ENCODE data around the gene GABRP. TPM values are rescaled to one million over a fixed set of nuclear protein-coding genes. Genes with fewer than 3 reads are reported as not detected.

The GABRP gene
- total RNA-seq, 2 donors from 2014 or later: 0.38 TPM; not detected in 1

DNA sequence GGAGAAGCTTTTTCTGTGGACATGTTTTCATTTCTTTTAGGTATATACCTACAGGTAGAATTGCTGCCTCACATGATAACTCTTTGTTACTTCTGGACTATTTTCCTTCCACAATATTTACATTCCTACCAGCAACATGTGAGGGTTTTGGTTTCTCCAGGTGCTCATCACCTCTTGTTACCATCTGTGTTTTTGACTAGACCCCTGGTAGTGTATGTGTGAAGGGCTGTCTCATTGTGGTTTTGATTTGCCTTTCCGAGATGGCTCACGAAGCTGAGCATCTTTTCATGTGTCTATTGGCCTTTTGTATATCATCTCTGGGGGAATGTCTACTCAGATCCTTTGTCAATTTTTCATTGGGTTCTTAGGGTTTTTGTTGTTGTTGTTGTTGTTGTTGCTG lies 61.1 kb downstream of the GABRP start:
- DNase-seq: no peak
- intact Hi-C loops (cut with DNase I): no loop called here
- no peak for ATAC-seq

DNA sequence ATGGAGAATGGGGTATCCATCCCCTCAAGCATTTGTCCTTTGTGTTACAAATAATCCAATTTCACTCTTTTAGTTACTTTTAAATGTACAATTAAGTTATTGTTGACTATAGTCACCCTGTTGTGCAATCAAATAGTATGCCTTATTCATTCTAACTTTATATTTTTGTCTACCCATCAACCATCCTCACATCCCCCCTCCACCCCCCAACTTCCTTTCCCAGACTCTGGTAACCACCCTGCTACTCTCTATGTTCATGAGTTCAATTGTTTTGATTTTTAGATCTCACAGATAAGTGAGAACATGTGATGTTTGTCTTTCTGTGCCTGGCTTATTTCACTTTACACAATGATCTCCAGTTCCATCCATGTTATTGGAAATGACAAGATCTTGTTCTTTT lies 62.9 kb downstream of the GABRP start:
- intact Hi-C loops (cut with DNase I): no loop called here
- DNase-seq (no peak), ATAC-seq (no peak)

DNA sequence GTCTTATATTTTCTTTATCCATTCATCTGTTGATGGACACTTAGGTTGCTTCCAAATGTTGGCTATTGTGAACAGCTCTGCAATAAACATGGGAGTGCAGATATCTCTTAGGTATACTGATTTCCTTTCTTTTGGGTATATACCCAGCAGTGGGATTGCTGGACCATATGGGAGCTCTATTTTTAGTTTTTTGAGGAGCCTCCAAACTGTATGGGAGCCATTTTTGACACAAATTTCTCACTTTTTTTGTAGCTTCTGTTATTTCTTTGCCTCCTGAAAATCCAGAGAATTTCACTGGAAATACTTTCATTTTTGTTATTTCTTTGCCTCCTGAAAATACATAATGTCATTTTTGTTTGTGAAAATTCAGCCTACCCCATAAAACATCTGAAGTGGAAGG lies 63.3 kb downstream of the GABRP start:
- ATAC-seq: no peak
- intact Hi-C loops (cut with DNase I): no loop called here
- no peak for DNase-seq

DNA sequence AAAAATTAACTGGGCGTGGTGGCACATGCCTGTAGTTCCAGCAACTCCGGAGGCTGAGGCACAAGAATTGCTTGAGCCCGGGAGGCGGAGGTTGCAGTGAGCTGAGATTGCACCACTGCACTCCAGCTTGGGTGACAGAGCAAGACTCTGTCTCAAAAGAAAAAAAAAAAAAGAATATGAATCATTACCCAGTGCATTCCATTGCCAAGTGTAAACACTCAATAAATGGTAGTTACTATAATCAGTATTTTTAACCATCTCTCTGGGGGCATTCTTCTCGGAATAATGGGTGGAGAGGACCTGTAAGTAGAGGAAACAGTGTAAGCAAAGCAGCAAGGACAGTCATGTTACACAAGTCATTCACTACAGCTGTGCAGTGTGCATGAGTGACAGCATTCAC lies 64.5 kb downstream of the GABRP start:
- no peak for ATAC-seq
- no peak for DNase-seq
- intact Hi-C loops (cut with DNase I): no loop called here

DNA sequence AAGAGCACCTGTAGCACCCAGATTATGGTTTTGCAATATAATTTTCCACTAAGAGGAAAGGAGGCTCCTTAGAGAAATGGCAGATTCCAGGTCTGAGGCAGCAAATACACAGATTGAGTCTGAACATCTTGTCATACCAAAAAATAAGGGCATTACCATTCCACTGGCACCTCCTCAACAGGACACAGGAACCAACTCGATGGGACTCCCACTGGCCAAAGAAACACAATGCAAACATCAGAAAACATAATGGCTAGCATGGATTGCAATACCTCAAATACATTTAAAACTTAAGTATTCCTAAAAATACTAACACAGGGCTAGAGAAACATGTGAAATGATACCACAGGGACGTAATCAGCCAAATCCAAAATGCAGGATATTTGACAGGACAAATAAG lies 65.8 kb downstream of the GABRP start:
- intact Hi-C loops (cut with DNase I): no loop called here
- DNase-seq (no peak), ATAC-seq (no peak)

DNA sequence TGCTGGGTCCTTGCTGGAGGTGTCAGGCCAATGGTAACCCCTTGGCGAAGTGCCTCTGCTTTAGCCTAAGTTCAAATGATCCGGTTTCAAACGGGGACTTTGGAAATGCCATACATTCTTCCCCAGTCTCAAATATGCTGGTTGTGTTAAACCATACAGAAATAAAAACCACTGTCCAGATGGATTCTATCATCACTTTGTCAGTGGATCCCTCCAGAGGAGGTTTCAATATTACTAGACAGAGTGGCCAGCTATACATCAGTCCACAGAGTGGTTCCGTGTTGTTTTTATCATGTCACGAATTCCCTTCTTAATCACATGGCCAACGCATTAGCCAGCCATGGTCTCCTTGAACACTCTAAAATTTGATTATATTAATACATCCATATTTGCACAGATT lies 71.0 kb downstream of the GABRP start:
- no peak for ATAC-seq
- intact Hi-C loops (cut with DNase I): no loop called here

DNA sequence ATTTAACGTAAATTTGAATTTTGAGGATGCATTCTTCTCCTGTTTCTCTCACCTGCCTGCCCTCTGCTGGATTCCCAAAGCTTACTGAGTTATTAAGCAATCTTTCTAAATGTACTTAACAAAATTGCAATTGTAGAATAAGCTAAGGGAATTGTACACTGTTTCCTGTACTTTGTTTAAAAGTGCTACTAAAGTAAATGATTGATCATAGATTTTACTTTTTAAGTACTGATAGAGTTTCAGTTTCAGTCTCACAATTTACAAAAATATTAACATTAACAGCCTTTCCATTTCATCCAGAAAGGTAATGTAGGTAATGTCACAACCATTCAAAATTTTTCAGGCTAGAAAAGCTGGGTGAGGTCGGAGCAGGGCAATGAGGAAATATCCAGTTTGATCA lies 73.5 kb downstream of the GABRP start:
- DNase-seq (no peak), ATAC-seq (no peak)
- intact Hi-C loops (cut with DNase I): no loop called here

More for the DNA sequence above, 71.0 kb downstream of the GABRP start:
- no peak for DNase-seq

DNA sequence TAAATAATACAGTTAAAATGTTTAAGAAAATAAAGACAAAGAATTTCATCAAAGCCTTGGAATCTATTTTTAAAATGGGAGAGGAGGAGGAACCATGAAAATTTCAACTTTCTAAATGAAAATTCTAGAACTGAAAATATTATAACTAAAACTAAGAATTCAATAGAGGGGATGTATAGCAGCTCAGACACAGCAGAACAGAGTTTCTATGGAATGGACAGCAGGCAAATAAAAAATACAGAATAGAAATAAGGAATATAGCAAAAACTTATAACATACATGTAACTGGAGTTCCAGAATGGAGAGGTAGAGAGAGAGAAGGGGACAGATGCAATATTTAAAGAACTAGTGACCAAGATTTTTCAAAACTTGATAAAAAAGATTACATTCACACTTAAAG lies 76.9 kb downstream of the GABRP start:
- intact Hi-C loops (cut with DNase I): no loop called here
- DNase-seq: no peak
- no peak for ATAC-seq

DNA sequence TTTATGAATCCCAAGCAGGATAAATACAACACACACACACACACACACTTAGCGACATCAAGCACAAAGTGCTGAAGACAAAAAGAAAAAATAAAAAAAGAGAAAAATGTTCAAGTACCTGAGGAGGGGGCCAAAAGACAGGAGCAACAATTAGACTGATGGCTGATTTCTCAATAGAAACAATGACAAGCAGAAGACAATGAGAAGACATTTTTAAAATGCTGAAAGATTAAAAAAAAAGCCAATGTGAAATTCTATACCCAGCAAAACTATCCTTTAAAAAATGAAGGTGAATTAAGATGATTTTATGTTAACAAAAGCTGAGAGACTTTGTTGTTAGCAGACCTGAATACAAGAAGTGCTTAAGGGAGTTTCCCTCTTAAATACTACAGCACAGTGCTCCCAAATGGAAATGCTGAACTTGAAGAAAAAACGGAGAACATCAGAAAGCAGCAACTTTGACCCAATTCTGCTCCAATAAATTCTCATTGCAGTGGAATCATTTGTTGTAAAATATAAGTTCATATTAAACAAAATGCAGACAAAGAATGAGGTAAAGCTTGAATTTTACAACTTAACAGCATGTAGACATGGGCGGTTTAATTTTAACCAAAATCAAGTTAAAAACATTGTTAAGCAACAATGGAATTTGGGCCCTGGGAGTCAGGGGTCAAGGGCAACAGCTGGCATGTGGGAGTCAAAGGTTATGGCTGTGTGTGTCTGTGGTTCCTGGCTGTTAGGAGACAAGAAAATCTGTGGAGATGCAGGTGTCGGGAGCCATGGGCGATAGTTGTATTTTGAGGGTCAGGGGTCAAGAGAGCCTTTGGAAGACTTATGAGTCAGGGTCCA lies 77.5 kb downstream of the GABRP start:
- DNase-seq (no peak), ATAC-seq (no peak)
- intact Hi-C loops (cut with DNase I): no loop called here

DNA sequence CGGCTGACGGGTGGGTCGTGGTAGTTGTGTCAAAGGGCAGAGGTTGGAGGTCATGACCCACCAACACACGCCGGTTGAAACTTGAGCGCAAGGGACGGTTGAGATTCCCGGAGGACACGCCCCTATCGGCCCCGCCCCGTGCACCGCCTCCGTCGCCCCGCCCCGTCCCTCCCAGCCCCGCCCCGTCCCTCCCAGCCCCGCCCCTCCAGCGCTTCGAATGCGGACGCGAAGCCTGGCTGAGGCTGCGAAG lies 78.1 kb downstream of the GABRP start:
- no peak for ATAC-seq
- DNase-seq: no peak
- intact Hi-C loops (cut with DNase I): no loop called here

DNA sequence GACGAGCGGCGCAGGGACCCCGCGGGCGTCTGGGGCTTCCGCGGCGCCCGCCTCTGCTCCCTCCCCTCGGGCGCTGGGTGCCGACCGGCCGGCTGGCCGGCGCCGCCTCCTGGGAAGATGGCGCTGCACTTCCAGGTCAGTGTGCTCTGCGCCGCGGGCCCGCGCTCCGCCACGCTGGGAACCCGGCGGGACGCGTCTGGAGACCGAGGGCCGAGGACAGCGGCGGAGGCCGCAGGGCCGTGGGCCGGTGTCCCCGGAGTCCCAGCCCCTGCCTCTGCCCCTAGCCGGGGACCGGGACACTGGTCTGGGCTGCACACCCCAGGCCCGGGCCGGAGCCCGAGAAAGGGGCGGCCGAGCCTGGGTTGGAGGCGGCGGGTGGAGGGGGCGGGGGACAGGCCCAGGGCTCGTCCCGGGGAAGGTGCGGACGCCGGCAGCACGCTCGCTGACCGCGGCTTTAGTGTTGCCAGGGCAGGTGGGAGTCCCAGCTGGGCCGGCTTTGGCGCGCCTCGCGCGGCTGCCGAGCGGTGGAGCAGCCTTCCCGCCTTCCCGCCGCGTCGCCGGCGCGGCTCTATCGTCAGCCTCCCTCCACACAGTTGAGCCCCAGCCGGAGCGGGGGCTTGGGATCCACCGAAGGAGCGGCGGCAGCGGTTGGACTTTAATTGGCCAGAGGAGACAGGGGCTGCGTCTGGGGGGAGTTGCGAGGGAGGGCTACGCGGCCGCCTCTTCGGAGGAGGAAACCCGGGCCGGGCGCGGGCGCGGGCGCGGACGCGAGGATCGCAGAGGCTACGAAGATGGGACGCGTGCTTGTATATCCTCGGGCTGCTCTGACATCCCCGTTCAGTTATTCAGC lies 78.6 kb downstream of the GABRP start, which contains the start of gene RANBP17:
RANBP17 (plus strand) TSS at position 102 of the 850 bp plus-strand sequence.
- DNase-seq (peak; percentile 51), ATAC-seq (peak; percentile 93)
- intact Hi-C loops (cut with DNase I): no loop called here

DNA sequence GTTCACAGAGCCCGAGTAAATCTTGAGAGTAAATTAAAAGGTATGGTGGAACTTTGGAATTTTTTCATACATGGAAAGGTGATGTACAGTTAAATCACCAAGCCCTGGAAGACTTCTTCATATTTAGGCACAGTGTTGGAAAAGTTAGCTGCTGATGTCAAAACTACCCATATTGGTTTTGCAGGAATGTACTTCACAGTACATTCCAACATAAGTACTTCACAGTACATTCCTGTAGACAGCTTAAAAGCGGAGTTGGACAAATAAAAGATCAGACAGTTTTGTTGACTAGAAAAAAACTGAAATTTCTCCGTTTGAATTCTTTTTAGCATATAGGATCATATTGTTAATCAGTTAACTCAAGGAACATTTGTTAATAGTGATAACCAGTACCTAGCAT lies 80.1 kb downstream of the GABRP start:
- intact Hi-C loops (cut with DNase I): no loop called here
- DNase-seq (no peak), ATAC-seq (no peak)

Other genes starting within 250 kb of the GABRP start
- gene RANBP17, start 78.3 kb downstream of the GABRP start, total RNA-seq: 1 to 10 TPM; 4.2 to 7.3 TPM